NCI-H2196 treated with DMSO at 0.1 percent for 48 hours (cell line): ENCODE measurements around the gene KAT7.

ENCODE experiments used
- DNase-seq: peaks from one replicate; lab custom pipeline; 2025; ENCODE audit not compliant: unreplicated experiment; lab: John Stamatoyannopoulos, UW

Gene KAT7

GRCh38 chr17:49760296-49760695 is 28.2 kb upstream of the KAT7 start:
- no peak for DNase-seq

GRCh38 chr17:49760932-49761558 is 27.4 kb upstream of the KAT7 start:
- DNase-seq, result no peak

GRCh38 chr17:49762151-49762941 is 26.1 kb upstream of the KAT7 start:
- no peak for DNase-seq

- peak; percentile 98 for DNase-seq
These were observed 24.5 kb upstream of the KAT7 start, which contains the start of gene FAM117A for GRCh38 chr17:49763735-49764558. Gene FAM117A, minus strand, starts transcription at chr17:49764131. Its CDS starts 44 bp downstream, at chr17:49764087.

- DNase-seq, result no peak
These were observed 23.8 kb upstream of the KAT7 start for GRCh38 chr17:49764559-49765180.

GRCh38 chr17:49766918-49767530 is 21.5 kb upstream of the KAT7 start:
- no peak for DNase-seq

- DNase-seq, result no peak
These were observed 12.8 kb upstream of the KAT7 start for GRCh38 chr17:49775546-49776260.

- no peak for DNase-seq
These were observed 11.8 kb upstream of the KAT7 start for GRCh38 chr17:49776551-49777300.

- DNase-seq, result no peak
These were observed 10.9 kb upstream of the KAT7 start for GRCh38 chr17:49777563-49777962.

GRCh38 chr17:49779156-49779738 is 9.2 kb upstream of the KAT7 start:
- no peak for DNase-seq

GRCh38 chr17:49779739-49780231 is 8.7 kb upstream of the KAT7 start:
- peak; percentile 20 for DNase-seq

GRCh38 chr17:49783071-49783715 is 5.3 kb upstream of the KAT7 start:
- DNase-seq, result no peak

- DNase-seq, result no peak
These were observed 4.7 kb upstream of the KAT7 start for GRCh38 chr17:49783791-49784190.

GRCh38 chr17:49784636-49785035 is 3.8 kb upstream of the KAT7 start:
- no peak for DNase-seq

- DNase-seq, result no peak
These were observed 500 bp upstream of the KAT7 start for GRCh38 chr17:49787884-49788477.

- DNase-seq, result no peak
These were observed 730 bp downstream of the KAT7 start for GRCh38 chr17:49789243-49789578.

GRCh38 chr17:49793309-49793708 is 4.8 kb downstream of the KAT7 start:
- no peak for DNase-seq

- DNase-seq, result no peak
These were observed 6.9 kb downstream of the KAT7 start for GRCh38 chr17:49795372-49795771.
